GM12875 (cell line): ENCODE results near the gene PTGR2.
"Not testable (repeated sequence)": the region's sequence is repeated elsewhere in the genome, so short reads cannot be mapped to it uniquely, and the experiment has no call there.

Experiments used
- H3K4me3 ChIP-seq: one replicate; pipeline ENCODE4 v1.5.1; 2011; ENCODE audit warnings: low read depth, low read length, control low read depth
- CTCF ChIP-seq: IDR thresholded peaks from 2 replicates; pipeline ENCODE4 v1.5.1; 2011; ENCODE audit warnings: low read depth, mild to moderate bottlenecking, control low read depth, inconsistent platforms, low read length, moderate library complexity, borderline replicate concordance; ENCODE audit not compliant: insufficient read depth

Gene PTGR2

GRCh38 chr14:73824127-73824526 is 27.5 kb upstream of the PTGR2 start:
- no peak for TF ChIP-seq CTCF
- no peak overlapping the region for H3K4me3 ChIP-seq

DNA sequence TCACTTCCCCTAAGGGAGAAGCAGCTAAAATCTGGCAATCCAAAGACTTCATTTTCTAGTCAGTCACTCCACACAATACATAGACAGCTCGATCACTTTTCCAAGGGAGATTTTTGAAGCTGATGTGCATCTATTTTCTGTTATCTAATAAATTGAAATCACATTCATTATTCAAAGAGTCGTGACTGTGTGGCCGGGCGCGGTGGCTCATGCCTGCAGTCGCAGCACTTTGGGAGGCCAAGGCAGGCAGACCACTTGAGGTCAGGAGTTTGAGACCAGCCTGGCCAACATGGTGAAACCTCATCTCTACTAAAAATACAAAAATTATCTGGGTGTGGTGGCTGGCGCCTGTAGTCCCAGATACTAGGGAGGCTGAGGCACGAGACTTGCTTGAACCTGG is 27.1 kb upstream of the PTGR2 start:
- no peak overlapping the region for H3K4me3 ChIP-seq
- no peak for TF ChIP-seq CTCF

DNA sequence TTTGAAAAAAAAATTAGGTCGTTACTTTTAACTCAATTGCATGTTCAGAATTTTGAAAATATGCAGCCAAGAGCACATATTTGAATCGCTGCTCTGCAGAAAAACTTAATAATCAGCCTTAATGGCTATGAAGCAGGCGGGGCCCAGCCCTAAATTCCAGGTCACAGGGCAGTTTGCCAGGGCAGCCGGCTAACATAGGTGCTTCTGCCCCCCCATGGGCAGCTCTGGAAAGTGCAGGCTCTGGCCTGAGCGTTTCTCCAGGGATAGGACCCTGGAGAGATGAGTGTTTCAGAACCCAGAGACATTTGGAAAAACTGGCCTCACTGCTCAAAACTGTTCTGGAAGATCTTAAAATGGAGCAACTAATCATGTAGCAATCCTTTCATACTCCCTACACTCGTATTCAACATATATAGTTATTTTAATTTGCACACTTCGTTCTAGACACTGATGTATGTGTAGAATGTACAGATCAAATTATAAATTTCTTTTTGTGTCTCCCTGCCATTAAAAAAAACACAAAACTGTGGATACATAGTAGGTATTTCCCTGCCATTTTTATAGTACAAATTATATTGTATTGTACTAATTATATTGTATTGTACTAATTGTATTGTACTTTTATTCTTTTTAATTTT is 26.0 kb upstream of the PTGR2 start:
- TF ChIP-seq CTCF, result peak; percentile 93
- no peak overlapping the region for H3K4me3 ChIP-seq

GRCh38 chr14:73827190-73827589 is 24.4 kb upstream of the PTGR2 start:
- H3K4me3 ChIP-seq, result not testable (repeated sequence)
- TF ChIP-seq CTCF, result peak; percentile 35; the same call in 1 of the 2 replicates

DNA sequence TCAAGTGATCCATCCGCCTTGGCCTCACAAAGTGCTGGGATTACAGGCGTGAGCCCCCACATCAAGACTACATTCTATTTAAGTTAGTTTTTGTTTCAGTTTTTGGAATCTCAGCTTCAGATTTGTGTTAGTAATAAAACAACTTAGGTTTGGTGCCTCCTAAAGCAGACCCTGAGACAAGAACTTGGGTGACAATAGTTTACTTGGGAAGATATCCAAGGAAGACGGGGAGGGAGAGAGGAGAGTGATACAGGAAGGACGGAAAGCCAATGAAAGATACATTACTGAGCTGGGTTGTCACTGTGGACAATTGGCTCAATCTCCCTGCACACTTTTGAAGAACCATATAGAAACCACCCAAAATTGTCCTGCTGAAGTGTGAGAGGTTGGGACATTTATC is 22.6 kb upstream of the PTGR2 start:
- TF ChIP-seq CTCF, result no peak
- H3K4me3 ChIP-seq, result no peak overlapping the region

DNA sequence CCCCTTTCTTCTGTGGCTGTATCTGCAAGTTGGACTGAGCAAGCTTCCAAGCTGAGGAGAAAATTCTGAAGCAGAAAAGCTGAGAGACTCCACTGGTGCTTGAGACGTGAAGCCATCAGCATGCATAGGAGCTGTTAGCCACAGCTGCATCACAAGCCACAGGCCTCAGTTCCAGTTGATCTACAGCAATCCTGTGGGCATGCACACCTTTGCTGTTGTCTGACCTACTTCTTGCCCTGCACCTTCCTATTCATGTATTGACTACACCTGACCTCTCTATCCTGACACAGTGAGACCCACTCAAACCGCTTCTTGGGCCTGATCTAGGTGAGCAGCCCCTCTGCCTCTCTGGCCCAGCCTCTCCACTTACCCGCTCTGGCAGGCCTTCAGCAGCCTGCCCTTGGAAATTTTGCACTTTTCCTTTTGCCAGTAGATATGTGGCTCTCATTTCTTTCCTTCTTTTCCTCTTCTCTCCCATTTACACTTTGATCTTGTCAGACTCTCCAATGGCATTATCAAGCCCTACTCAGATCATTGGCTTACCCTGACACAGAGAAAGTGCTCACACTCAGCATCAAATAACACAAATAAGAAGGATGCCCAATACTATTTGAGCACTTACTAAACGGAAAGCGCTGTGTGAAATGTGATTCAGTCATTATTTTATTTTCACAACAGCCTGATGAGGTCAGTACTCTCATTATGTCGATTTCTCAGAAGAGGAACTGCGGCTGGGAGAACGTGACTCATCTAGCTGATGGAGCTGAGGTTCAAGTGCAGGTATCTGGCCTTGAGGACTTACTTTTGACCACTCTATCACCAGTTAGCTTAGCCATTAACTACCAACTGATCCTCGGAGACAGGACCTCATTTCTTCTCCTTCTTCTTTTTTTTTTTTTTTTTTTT is 21.9 kb upstream of the PTGR2 start:
- no peak overlapping the region for H3K4me3 ChIP-seq
- no peak for TF ChIP-seq CTCF

GRCh38 chr14:73833034-73833433 is 18.6 kb upstream of the PTGR2 start:
- no peak for TF ChIP-seq CTCF
- H3K4me3 ChIP-seq, result no peak overlapping the region
